Cardiac fibroblast (primary cell): ENCODE measurements around the gene IDE.

Source experiments
- DNase-seq, 2 donors: peaks; one replicate each; pipeline versions ENCODE4 v3.0.0 to v3.0.0-alpha.2; 2010; ENCODE audit warnings: low read depth in 2 of 2
- H3K4me3 ChIP-seq, 2 donors: replicated peaks in 1 of 2; 1 replicate in 1 of 2; 2 replicates in 1 of 2; pipeline ENCODE4 v1.5.1; 2011; ENCODE audit warnings: low read depth in 2 of 2, low read length in 2 of 2, mild to moderate bottlenecking in 2 of 2, moderate library complexity in 1 of 2
- TF ChIP-seq, protein P1 (sequence below): IDR thresholded peaks from one replicate; pipeline ENCODE4 v1.5.1; 2011; ENCODE audit warnings: low read depth, mild to moderate bottlenecking, low read length, inconsistent platforms

IDE gene

DNA sequence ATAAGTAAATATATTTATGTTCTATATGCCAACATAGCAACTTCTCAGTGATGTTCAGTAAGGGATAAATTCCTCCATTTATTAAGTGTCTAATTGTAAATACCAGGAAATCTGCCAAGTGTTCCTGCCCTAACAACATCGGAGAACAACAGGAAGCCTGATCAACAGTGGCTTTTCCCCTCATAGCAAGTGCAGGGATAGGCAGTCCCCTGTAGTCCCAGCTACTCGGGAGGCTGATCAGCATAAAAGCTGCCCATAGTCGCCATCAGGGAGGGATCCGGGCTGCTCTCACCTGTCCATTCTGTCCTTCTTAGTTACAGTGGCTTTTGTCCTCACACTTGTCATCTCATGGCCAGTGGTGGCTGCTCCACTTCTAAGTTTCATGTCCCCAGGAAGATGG is 141.3 kb downstream of the IDE start:
- TF ChIP-seq, protein P1, sequence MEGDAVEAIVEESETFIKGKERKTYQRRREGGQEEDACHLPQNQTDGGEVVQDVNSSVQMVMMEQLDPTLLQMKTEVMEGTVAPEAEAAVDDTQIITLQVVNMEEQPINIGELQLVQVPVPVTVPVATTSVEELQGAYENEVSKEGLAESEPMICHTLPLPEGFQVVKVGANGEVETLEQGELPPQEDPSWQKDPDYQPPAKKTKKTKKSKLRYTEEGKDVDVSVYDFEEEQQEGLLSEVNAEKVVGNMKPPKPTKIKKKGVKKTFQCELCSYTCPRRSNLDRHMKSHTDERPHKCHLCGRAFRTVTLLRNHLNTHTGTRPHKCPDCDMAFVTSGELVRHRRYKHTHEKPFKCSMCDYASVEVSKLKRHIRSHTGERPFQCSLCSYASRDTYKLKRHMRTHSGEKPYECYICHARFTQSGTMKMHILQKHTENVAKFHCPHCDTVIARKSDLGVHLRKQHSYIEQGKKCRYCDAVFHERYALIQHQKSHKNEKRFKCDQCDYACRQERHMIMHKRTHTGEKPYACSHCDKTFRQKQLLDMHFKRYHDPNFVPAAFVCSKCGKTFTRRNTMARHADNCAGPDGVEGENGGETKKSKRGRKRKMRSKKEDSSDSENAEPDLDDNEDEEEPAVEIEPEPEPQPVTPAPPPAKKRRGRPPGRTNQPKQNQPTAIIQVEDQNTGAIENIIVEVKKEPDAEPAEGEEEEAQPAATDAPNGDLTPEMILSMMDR, result no peak

DNA sequence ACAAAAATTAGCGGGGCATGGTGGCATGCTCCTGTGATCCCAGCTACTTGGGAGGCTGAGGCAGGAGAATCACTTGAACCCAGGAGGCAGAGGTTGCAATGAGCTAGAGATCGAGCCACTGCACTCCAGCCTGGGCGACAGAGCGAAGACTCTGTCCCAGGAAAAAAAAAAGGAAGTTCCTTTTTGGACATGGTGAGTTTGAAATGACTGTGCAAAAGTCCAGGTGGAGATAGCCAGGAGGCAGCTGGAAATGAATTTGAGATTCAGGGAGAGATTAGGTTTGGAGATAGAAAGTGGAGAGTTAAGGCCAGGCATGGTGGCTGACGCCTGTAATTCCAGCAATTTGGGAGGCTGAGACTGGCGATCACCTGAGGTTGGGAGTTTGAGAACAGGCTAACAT is 143.8 kb downstream of the IDE start:
- H3K4me3 ChIP-seq, result no peak overlapping the region
- no peak for DNase-seq
- TF ChIP-seq, protein P1, result no peak

More for the DNA sequence above, 141.3 kb downstream of the IDE start:
- no peak for DNase-seq
- no peak overlapping the region for H3K4me3 ChIP-seq

DNA sequence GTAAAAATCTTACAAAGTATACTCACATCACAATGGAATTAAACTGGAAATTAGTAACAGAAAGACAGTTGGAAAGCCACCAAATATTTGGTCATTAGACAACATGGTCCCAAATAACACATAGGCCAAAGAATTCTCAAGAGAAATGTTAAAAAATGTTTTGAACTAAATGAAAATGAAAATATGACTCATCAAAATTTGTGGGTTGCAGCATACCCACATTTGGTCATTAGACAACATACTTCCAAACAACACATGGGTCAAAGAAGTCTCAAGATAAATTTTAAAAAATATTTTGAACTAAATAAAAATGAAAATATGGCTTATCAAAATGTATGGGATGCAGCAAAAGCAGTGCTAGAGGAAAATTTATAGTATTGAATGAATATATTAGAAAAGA is 152.3 kb downstream of the IDE start:
- no peak for DNase-seq
- TF ChIP-seq, protein P1, result no peak
- H3K4me3 ChIP-seq, result no peak overlapping the region

DNA sequence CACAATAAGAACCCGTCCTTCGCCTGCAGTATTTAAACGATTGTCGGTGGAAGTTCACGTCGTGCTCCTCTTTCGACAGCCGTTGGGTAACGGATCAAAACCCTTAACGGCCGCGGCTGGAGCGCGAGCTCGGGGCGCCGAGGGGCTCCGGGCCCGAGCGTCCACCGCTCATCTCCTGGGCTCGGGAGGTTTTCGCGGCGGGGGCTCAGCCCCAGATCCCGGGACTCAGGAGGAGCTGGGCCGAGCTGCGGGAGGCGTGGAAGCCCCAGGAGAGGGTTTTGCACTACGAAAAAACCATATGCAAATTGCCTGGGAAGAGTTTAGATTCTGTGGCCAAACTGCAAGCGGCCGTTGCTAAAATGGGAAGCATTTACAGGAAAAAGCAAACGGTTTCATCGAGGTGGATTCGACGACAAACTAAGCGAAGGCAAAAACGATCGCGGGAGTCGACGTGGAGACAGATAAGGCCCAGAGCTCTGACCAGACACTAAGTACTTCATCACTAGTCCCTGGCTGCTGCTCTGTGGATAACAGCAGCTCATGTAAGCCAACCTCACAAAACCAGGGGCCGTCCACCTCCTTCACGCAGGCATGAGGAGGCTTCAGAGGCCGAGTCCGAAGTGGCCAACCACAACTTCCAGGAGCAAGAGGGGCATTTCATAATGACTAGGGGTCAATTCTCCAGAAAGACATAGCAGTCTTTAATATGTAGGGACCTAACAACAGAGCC is 153.2 kb downstream of the IDE start:
- H3K4me3 ChIP-seq, result peak overlapping the region; percentile 29 to 41
- TF ChIP-seq, protein P1, result no peak
- no peak for DNase-seq

DNA sequence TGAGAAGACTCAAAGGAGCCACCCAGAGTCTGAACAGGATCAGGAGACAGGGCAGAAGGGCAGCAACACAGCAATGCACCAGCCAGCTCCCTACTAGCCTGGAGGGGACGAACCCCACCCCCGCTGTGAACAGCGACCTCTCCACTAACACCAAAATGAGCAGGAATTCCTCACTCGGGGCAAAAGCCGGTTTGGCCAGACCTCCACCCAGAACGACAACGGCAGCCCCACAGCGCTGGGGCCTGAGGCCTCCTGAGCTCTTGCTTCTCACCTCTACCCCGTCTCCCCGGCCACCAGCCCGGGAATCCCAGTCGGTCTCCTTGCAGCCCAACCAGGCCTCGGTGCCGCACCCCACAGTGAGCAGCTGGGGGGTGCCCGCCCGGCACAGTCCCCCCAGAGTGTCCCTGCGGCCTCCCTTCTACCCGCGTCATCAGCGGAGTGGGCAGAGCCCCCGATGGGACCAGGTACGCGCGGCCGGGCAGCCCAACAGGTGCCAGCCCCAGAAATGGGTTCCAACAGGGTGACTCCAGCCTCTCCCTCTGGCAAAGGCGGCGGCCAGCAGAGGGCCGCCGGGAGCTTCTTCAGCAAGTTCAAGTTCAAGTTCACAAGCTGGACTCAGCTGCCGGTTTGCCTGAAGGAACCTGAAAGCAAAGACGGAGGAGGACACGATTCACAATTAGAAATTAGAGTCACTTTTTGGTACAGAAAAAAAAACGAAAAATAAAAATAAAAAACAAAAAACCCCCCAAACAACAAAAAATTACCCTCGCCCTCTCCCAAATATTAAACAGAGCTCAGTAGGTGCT is 153.9 kb downstream of the IDE start:
- DNase-seq, result peak; percentile 64 to 66
- peak overlapping the region; percentile 29 to 41 for H3K4me3 ChIP-seq
- TF ChIP-seq, protein P1, result peak; percentile 73

DNA sequence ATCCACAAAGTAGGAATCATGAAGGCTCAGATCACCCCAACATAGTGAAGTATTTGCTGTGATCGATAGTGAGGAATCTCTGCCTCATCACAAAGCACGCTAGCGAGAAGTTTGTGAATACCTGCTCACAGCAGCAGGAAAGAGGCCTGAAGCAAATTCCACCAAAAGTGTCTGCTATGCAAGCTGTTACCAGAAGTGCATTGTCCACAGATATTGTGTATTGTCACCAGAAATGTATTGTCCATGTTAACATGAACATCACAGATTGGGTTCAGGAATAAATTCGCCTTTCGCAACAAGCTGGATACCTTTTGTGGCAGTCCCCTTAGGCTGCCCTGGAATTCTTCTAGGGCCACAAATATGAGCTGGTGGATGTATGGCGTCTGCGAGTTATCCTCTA is 155.0 kb downstream of the IDE start:
- H3K4me3 ChIP-seq, result no peak overlapping the region
- TF ChIP-seq, protein P1, result no peak
- DNase-seq, result no peak
